Measurements from ENCODE around the gene IFNA13. TPM values are rescaled to one million over a fixed set of nuclear protein-coding genes. Genes with fewer than 3 reads are reported as not detected.
"Not testable (repeated sequence)": the region's sequence is repeated elsewhere in the genome, so short reads cannot be mapped to it uniquely, and the experiment has no call there.

Gene IFNA13
- total and polyA plus RNA-seq, 2 donors (not counting 1 experiment from before 2014, with no cell fraction given): not detected

DNA sequence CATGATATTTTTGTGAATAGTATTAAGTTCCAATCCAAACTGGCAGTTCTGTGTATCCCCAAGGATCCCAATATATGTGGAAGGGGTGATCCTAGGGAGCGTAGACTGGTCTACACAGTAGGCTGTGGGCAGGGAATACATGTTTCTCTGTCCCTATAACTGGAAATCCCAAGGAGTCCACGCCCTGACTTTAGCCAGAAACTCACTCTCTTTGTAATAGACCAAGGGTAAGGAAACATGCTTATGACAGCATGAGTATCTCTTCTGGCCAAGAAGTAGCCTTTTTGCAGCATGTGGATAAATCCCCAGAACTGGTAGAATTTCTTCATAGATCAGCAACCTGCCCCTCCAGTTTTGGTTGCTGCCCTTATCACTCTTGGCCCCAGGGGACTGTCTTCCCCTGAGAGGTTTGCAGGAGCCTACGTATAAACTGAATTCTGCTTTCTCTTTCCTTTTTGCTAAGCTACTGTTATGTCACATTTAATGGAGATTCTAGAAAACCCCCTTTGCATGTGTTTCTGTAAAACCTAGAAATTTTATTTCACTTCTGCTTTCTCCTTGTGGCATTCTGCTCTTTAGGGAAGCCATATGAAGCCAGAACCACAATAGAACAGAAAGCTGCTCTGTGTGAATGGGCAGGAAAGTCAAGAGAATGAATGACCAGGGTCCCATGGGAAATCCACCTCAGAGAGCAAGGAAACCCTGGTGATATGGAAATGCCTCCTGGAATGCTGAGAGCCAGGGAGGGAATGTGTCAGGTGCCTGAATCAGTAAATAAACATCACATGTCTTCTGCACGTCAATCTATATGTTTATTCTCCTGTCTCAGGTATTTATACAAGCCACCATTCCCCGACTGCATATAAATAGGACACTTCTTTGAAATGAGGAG, 13.8 kb upstream of the IFNA13 start:
- H3K9me3 ChIP-seq (ENCODE audit: control insufficient read depth, insufficient read depth, low read depth, low read length): no peaks in the 10 kb centered on the region
- H3K4me3 ChIP-seq (replicated peaks in 1 of 4; ENCODE audit: control extremely low read depth in 1 of 4, insufficient read depth in 1 of 4, low read depth in 3 of 4, low read length in 4 of 4): no peak overlapping the region
- H3K4me1 ChIP-seq (ENCODE audit: control insufficient read depth, extremely low read depth, insufficient read depth, low read length): no peaks in the 10 kb centered on the region
- no peak overlapping the region for H3K4me2 ChIP-seq (ENCODE audit: extremely low read depth, insufficient read depth, low read length)
- no peaks in the 10 kb centered on the region for H3K36me3 ChIP-seq (ENCODE audit: control insufficient read depth, insufficient read depth, low read length)
- TF ChIP-seq EZH2 (IDR thresholded peaks at IDR 0.05; ENCODE audit: low read length, missing control alignments): no peak
- H3K79me2 ChIP-seq (ENCODE audit: control insufficient read depth, insufficient read depth, low read length): no peaks in the 10 kb centered on the region
- peaks cover 1% of the 10 kb centered on the region for H4K20me1 ChIP-seq (ENCODE audit: control insufficient read depth, extremely low read depth, insufficient read depth, low read length)
- no peak overlapping the region for H3K27ac ChIP-seq (ENCODE audit: insufficient read depth, low read length)
- H3K9ac ChIP-seq (ENCODE audit: insufficient read depth, low read length): no peak overlapping the region
- no peak for DNase-seq (ENCODE audit: low read depth in 2 of 2)
- no peak overlapping the region for H2AFZ ChIP-seq (ENCODE audit: low read length)
- peaks cover 26% of the 10 kb centered on the region for H3K27me3 ChIP-seq (ENCODE audit: control insufficient read depth, insufficient read depth, low read length)

DNA sequence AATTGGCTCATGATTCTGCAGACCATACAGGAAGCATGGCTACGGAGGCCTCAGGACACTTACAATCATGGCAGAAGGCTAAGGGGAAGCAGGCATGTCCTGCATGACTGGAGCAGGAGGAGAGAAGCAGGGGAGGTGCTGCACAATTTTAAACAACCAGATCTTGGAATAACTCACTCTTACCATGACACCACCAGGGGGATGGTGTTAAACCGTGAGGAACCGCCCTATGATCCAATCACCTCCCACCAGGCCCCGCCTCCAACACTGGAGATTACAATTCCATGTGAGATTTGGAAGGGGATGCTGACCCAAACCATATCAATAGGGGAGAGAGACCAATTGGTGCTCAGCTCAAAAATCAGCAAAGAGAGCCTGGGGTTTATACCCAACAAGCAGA, 3.6 kb upstream of the IFNA13 start:
- H3K36me3 ChIP-seq (ENCODE audit: control insufficient read depth, insufficient read depth, low read length); H3K4me3 ChIP-seq (replicated peaks in 1 of 4; ENCODE audit: control extremely low read depth in 1 of 4, insufficient read depth in 1 of 4, low read depth in 3 of 4, low read length in 4 of 4); H3K79me2 ChIP-seq (ENCODE audit: control insufficient read depth, insufficient read depth, low read length): not testable (repeated sequence)

DNA sequence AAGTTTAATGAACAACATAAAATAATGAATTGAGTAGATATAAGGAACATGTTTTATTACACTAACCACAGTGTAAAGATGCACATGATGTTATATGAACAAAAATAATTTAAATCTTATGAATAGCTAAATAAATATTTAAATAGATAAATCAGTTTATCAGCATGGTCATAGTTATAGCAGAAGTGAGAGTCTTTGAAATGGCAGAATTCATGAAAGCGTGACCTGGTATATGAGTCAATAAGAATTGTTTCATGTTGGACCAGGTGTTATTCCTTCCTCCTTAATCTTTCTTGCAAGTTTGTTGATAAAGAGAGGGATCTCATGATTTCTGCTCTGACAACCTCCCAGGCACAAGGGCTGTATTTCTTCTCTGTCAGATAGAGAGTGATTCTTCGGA, 688 bp downstream of the IFNA13 start:
- H3K4me1 ChIP-seq (ENCODE audit: control insufficient read depth, extremely low read depth, insufficient read depth, low read length); DNase-seq (ENCODE audit: low read depth in 2 of 2); H3K4me3 ChIP-seq (replicated peaks in 1 of 4; ENCODE audit: control extremely low read depth in 1 of 4, insufficient read depth in 1 of 4, low read depth in 3 of 4, low read length in 4 of 4); H3K36me3 ChIP-seq (ENCODE audit: control insufficient read depth, insufficient read depth, low read length); H4K20me1 ChIP-seq (ENCODE audit: control insufficient read depth, extremely low read depth, insufficient read depth, low read length); H3K27ac ChIP-seq (ENCODE audit: insufficient read depth, low read length); H3K27me3 ChIP-seq (ENCODE audit: control insufficient read depth, insufficient read depth, low read length); H2AFZ ChIP-seq (ENCODE audit: low read length); H3K79me2 ChIP-seq (ENCODE audit: control insufficient read depth, insufficient read depth, low read length); H3K4me2 ChIP-seq (ENCODE audit: extremely low read depth, insufficient read depth, low read length); H3K9ac ChIP-seq (ENCODE audit: insufficient read depth, low read length); H3K9me3 ChIP-seq (ENCODE audit: control insufficient read depth, insufficient read depth, low read depth, low read length): not testable (repeated sequence)

More for the DNA sequence above, 3.6 kb upstream of the IFNA13 start:
- not testable (repeated sequence) for H3K27ac ChIP-seq (ENCODE audit: insufficient read depth, low read length); H2AFZ ChIP-seq (ENCODE audit: low read length); H3K9ac ChIP-seq (ENCODE audit: insufficient read depth, low read length); H3K4me2 ChIP-seq (ENCODE audit: extremely low read depth, insufficient read depth, low read length); H3K4me1 ChIP-seq (ENCODE audit: control insufficient read depth, extremely low read depth, insufficient read depth, low read length); DNase-seq (ENCODE audit: low read depth in 2 of 2); H4K20me1 ChIP-seq (ENCODE audit: control insufficient read depth, extremely low read depth, insufficient read depth, low read length); H3K27me3 ChIP-seq (ENCODE audit: control insufficient read depth, insufficient read depth, low read length); H3K9me3 ChIP-seq (ENCODE audit: control insufficient read depth, insufficient read depth, low read depth, low read length)

DNA sequence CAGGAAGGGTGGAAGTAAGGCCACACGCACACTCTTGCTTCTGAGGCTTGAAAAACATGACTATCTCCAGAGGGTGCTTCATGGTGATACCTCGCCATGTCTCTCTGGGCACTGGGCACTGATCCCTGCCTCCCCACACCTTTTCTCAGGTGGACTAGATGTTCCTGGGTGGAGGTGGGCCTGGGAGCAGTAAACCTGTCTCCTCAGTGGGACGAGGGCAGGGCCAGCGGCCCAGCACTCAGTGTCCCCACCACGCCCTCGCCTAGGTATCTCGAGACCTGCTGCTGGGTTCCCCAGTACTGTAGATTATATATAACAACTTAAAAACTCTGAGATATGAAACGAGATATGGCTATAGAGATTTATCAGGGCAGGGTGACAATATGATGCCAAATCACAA, 5.6 kb downstream of the IFNA13 start:
- TF ChIP-seq, protein P1, sequence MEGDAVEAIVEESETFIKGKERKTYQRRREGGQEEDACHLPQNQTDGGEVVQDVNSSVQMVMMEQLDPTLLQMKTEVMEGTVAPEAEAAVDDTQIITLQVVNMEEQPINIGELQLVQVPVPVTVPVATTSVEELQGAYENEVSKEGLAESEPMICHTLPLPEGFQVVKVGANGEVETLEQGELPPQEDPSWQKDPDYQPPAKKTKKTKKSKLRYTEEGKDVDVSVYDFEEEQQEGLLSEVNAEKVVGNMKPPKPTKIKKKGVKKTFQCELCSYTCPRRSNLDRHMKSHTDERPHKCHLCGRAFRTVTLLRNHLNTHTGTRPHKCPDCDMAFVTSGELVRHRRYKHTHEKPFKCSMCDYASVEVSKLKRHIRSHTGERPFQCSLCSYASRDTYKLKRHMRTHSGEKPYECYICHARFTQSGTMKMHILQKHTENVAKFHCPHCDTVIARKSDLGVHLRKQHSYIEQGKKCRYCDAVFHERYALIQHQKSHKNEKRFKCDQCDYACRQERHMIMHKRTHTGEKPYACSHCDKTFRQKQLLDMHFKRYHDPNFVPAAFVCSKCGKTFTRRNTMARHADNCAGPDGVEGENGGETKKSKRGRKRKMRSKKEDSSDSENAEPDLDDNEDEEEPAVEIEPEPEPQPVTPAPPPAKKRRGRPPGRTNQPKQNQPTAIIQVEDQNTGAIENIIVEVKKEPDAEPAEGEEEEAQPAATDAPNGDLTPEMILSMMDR (conservative IDR thresholded peaks at IDR 0.05 in 1 of 2, IDR thresholded peaks at IDR 0.05 in 1 of 2; ENCODE audit: low read depth in 1 of 2, low read length in 2 of 2): no peak
- TF ChIP-seq EZH2 (IDR thresholded peaks at IDR 0.05; ENCODE audit: low read length, missing control alignments): no peak
- peaks cover 4% of the 10 kb centered on the region for H3K27me3 ChIP-seq (ENCODE audit: control insufficient read depth, insufficient read depth, low read length)
- H2AFZ ChIP-seq (ENCODE audit: low read length): no peak overlapping the region
- H3K79me2 ChIP-seq (ENCODE audit: control insufficient read depth, insufficient read depth, low read length): no peaks in the 10 kb centered on the region
- H3K9me3 ChIP-seq (ENCODE audit: control insufficient read depth, insufficient read depth, low read depth, low read length): no peaks in the 10 kb centered on the region
- no peak overlapping the region for H3K27ac ChIP-seq (ENCODE audit: insufficient read depth, low read length)
- no peak overlapping the region for H3K4me2 ChIP-seq (ENCODE audit: extremely low read depth, insufficient read depth, low read length)
- H3K36me3 ChIP-seq (ENCODE audit: control insufficient read depth, insufficient read depth, low read length): no peaks in the 10 kb centered on the region
- DNase-seq (ENCODE audit: low read depth in 2 of 2): no peak
- H4K20me1 ChIP-seq (ENCODE audit: control insufficient read depth, extremely low read depth, insufficient read depth, low read length): no peaks in the 10 kb centered on the region
- no peaks in the 10 kb centered on the region for H3K4me1 ChIP-seq (ENCODE audit: control insufficient read depth, extremely low read depth, insufficient read depth, low read length)
- no peak overlapping the region for H3K9ac ChIP-seq (ENCODE audit: insufficient read depth, low read length)
- H3K4me3 ChIP-seq (replicated peaks in 1 of 4; ENCODE audit: control extremely low read depth in 1 of 4, insufficient read depth in 1 of 4, low read depth in 3 of 4, low read length in 4 of 4): no peak overlapping the region

All from fibroblast of lung (primary cell).